ENCODE results near the gene MAOA. TPM values are rescaled to one million over a fixed set of nuclear protein-coding genes. Genes with fewer than 3 reads are reported as not detected.
A peak's percentile ranks its signal among the peaks of the same experiment; 100 is the strongest.

The MAOA gene
- total and polyA plus RNA-seq, 2 of the 13 experiments (the other 11 are each of a cell fraction or from before 2014, with no cell fraction given), result 13.4 to 14.7 TPM

DNA sequence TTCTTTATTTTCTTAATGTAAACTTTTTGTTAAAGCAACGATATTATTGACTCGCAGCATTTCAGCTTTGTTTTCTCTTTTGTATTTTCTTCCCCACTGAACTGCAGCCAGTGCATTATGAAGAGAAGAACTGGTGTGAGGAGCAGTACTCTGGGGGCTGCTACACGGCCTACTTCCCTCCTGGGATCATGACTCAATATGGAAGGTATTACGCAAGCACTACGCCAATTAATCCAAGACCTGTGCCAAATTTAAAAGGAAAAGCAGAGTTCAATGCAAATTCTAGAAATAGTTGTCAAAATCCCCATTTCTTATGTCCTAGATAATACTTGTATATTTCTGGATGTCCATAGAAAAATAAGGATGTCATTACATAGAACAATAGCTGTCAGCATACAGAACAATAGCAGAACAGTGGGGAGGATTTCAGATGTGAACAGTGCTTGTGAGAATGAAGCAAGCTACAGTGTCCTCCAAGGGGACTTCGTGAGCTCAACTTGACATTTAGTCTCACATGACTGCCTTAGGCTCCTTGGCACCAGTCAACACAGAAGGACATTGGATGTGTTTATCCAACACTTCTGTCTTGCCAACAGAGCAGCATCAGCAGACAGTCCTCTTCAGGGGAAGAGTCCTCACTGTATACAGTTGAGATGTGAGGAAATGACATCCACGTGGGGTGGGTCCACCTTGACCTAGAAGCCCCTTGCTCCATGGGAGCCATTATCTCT lies 85.9 kb downstream of the MAOA start:
- in situ Hi-C loops (cut with HindIII; ENCODE audit: extremely low pct_ligation_motif_present, low pct_unique_long_range_greater_than_20kb), result loop anchor here (10.0 kb wide), 1 partner anchor 87 kb away; the partner anchor contains the start of gene MAOA

DNA sequence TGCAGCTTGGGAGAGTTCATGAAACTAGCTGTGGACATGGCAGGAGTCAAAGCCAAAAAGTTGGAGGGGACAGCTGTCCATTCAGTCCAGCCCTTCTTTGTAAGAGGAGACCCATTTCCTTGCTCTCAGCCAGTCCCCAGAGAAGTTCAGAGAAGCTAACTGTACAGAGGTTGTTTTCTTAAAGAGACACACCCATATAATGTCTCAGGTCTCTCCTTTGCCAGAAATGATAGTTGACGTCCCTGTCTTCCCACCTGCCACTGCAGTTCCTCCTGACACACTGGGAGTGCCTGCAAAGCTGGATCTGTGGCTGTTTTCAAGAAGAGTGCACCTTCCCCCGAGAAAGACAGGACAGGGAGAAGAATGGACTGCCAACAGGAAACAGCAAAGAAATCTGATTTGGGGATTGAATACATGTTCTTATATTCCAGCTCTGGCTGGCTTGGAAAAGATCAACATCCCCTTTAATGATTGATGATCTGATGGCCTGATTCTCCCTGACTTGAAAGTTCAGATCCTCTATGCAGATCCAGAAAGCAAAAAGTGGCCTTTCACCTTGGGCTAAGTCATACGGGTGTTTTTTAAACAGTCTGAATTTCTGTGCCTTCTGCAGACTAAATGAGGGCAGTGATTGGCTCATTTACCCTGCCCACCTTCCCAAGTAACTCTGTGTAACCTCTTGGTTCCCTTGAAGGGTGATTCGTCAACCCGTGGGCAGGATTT lies 87.2 kb downstream of the MAOA start:
- 88% methylated on average over 4 of the region's 5 CpGs for WGBS (ENCODE audit: low lambda C conversion rate)
- no peaks in the 10 kb centered on the region for H3K9me3 ChIP-seq (ENCODE audit: low read length)
- H3K79me2 ChIP-seq (ENCODE audit: insufficient read depth, low read length), result no peaks in the 10 kb centered on the region
- POLR2A ChIA-PET, result no interaction called here
- H3K9ac ChIP-seq (ENCODE audit: insufficient read depth, low read depth, low read length), result no peak overlapping the region
- no peaks in the 10 kb centered on the region for H4K20me1 ChIP-seq (ENCODE audit: insufficient read depth, low read length)
- CTCF ChIA-PET (ENCODE audit: low intra/inter-chr PET ratio, low total read pairs), result no interaction called here
- H3K4me2 ChIP-seq (ENCODE audit: low read depth, low read length), result no peak overlapping the region
- FAIRE-seq (no peak), ATAC-seq (no peak), DNase-seq (ENCODE audit: low spot score) (no peak)
- TF ChIP-seq ZNF891 (CRISPR knock-in tag; IDR thresholded peaks at IDR 0.05) (no peak), FOXK1 (CRISPR knock-in tag; IDR thresholded peaks at IDR 0.05; ENCODE audit: borderline replicate concordance, low read depth) (no peak), ZNF446 (CRISPR knock-in tag; IDR thresholded peaks at IDR 0.05) (no peak)
- no TSS peak for BruUV-seq (replicated peaks)
- H3K4me1 ChIP-seq (ENCODE audit: insufficient read depth, low read length), result no peaks in the 10 kb centered on the region
- 0 out of 5 replicates have a peak, but pooled peaks cover 0 to 2% of the 10 kb centered on the region in 2 experiments for H3K36me3 ChIP-seq (replicated peaks in 1 of 2; ENCODE audit: control insufficient read depth in 1 of 2, insufficient read depth in 2 of 2, low read length in 2 of 2)
- H3K4me3 ChIP-seq (replicated peaks in 1 of 3; ENCODE audit: insufficient read depth in 1 of 3, low read depth in 2 of 3, low read length in 3 of 3), result no peak overlapping the region
- no peak overlapping the region for H2AFZ ChIP-seq (ENCODE audit: low read length)
- H3K27me3 ChIP-seq (ENCODE audit: control insufficient read depth in 1 of 2, insufficient read depth in 2 of 2, low read length in 2 of 2), result no peaks in the 10 kb centered on the region
- no peak overlapping the region for H3K27ac ChIP-seq (ENCODE audit: extremely low read length, insufficient read depth, low read length)
- intact Hi-C loops (cut with micrococcal nuclease; ENCODE audit: unreplicated experiment) (no loop called here), in situ Hi-C loops (cut with HindIII; ENCODE audit: extremely low pct_ligation_motif_present, low pct_unique_long_range_greater_than_20kb) (loop anchor here (10.0 kb wide), 1 partner anchor 88 kb away; the partner anchor contains the start of gene MAOA)

More for the DNA sequence above, 85.9 kb downstream of the MAOA start:
- Histone ChIP-seq H3K4me3 (replicated peaks in 1 of 3; ENCODE audit: insufficient read depth in 1 of 3, low read depth in 2 of 3, low read length in 3 of 3) (no peak overlapping the region), H3K4me2 (ENCODE audit: low read depth, low read length) (no peak overlapping the region), H3K9me3 (ENCODE audit: low read length) (no peaks in the 10 kb centered on the region), H3K79me2 (ENCODE audit: insufficient read depth, low read length) (no peaks in the 10 kb centered on the region), H3K9ac (ENCODE audit: insufficient read depth, low read depth, low read length) (no peak overlapping the region), H3K4me1 (ENCODE audit: insufficient read depth, low read length) (no peaks in the 10 kb centered on the region), H3K27me3 (ENCODE audit: control insufficient read depth in 1 of 2, insufficient read depth in 2 of 2, low read length in 2 of 2) (no peaks in the 10 kb centered on the region), H3K27ac (ENCODE audit: extremely low read length, insufficient read depth, low read length) (no peak overlapping the region), H3K36me3 (replicated peaks in 1 of 2; ENCODE audit: control insufficient read depth in 1 of 2, insufficient read depth in 2 of 2, low read length in 2 of 2) (0 out of 5 replicates have a peak, but pooled peaks cover 0 to 2% of the 10 kb centered on the region in 2 experiments), H2AFZ (ENCODE audit: low read length) (no peak overlapping the region), H4K20me1 (ENCODE audit: insufficient read depth, low read length) (no peaks in the 10 kb centered on the region)
- BruUV-seq (replicated peaks), result no TSS peak
- POLR2A ChIA-PET, result no interaction called here
- TF ChIP-seq MAZ (IDR thresholded peaks at IDR 0.05; ENCODE audit: borderline replicate concordance, low read depth, low read length) (no peak), MAZ (CRISPR knock-in tag; IDR thresholded peaks at IDR 0.05; ENCODE audit: low read depth) (no peak), CEBPB (IDR thresholded peaks at IDR 0.05; ENCODE audit: borderline replicate concordance, low read depth, low read length) (peak; percentile 13; the same call in 1 of the 2 replicates)
- no peak for ATAC-seq
- intact Hi-C loops (cut with micrococcal nuclease; ENCODE audit: unreplicated experiment), result no loop called here
- WGBS (ENCODE audit: low lambda C conversion rate), result 81% methylated on average over 7 of the region's 7 CpGs
- CTCF ChIA-PET (ENCODE audit: low intra/inter-chr PET ratio, low total read pairs), result no interaction called here
- no peak for DNase-seq (ENCODE audit: low spot score)
- FAIRE-seq, result no peak
